ENCODE data around the gene DDO.

DDO gene

DNA sequence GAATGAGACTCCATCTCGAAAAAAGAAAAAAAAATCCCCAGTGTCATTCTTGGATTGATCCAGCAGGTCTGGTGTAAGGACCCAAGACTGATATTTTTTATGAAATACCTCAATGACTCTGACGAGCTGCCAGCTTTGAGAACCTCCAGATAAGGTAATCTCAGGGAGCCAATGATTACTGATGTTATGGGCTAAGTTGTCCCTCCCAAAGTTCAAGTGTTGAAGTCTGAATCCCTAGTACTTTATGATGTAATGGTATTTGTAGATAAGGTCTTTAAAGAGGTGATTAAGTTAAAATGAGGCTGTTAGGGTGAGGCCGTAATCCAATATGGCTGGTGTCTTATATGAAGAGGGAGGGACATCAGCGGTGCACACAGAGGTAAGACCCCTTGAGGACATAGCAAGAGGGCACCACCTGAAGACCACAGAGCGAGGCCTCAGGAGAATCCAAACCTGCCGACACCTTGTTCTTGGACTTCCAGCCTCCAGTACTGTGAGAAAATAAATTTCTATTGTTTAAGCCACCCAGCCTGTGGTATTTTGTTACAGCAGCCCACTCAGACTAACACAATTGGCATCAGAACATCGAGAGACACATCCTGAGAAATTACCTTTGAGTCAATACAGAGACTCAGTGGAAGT lies 19.7 kb upstream of the DDO start:
- no peak for DNase-seq (ENCODE audit: low spot score)
- peaks cover 1% of the 10 kb centered on the region for H3K27me3 Mint-ChIP-seq (ENCODE audit: low read depth)
- H3K9me3 Mint-ChIP-seq = no peaks in the 10 kb centered on the region
- no peak overlapping the region for H3K27ac Mint-ChIP-seq
- no peak overlapping the region for H3K4me3 Mint-ChIP-seq
- H3K4me1 Mint-ChIP-seq (ENCODE audit: low read depth) = no peaks in the 10 kb centered on the region
- no peaks in the 10 kb centered on the region for H3K36me3 Mint-ChIP-seq (ENCODE audit: low read depth)

DNA sequence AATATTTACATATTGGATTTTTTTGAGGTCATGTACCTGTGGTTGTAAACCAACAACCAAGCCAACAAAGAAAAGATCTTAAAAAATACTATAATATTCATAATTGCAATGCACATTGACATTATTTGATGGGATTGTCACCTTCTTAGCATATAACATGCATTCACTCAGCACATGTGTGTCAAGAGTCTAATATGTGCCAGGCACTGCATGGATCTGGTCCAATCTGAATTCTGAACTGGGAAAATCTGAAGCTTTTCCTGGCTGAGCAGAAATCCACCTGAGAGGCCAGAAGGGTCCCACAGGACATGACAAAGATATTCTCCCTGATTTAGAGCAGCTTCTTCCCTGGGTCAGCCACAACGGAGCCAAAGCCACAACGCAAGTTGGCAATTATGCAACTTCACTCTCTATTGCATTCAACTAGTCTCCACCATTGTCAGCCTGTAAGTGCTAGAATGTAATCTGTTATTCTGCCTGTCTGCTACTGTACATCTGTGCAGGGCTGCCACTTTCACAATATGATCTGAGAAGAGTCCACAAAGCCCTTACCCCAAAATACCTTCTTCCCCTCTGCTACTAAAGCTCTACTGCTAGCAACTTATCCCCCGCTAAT lies 17.0 kb upstream of the DDO start:
- H3K36me3 Mint-ChIP-seq (ENCODE audit: low read depth) = no peaks in the 10 kb centered on the region
- H3K9me3 Mint-ChIP-seq = no peaks in the 10 kb centered on the region
- H3K4me1 Mint-ChIP-seq (ENCODE audit: low read depth) = no peaks in the 10 kb centered on the region
- DNase-seq (ENCODE audit: low spot score) = no peak
- no peaks in the 10 kb centered on the region for H3K27me3 Mint-ChIP-seq (ENCODE audit: low read depth)
- no peak overlapping the region for H3K27ac Mint-ChIP-seq
- H3K4me3 Mint-ChIP-seq = no peak overlapping the region

DNA sequence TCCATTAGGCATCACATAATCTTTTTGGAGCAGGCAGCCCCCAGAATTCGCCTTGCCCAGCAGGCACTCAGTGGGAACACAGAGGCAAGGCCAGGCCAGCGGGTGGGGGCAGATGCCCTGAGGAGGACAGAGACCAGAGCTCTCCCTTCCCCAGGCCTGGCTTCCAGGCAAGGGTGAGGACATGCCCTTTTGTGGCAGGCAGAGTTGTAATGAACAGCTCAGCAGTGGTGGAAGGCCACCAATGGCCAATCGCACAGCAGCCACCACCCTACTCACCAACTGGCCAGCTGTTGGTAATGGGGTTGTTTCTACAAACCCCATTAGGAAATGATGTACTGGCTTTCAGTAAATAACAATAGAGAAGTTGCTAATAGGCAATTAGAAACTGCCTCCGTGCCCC lies 15.4 kb upstream of the DDO start:
- Mint-ChIP-seq H3K27me3 (ENCODE audit: low read depth) (no peaks in the 10 kb centered on the region), H3K4me1 (ENCODE audit: low read depth) (no peaks in the 10 kb centered on the region), H3K9me3 (no peaks in the 10 kb centered on the region), H3K4me3 (no peak overlapping the region), H3K36me3 (ENCODE audit: low read depth) (no peaks in the 10 kb centered on the region), H3K27ac (no peak overlapping the region)
- no peak for DNase-seq (ENCODE audit: low spot score)

DNA sequence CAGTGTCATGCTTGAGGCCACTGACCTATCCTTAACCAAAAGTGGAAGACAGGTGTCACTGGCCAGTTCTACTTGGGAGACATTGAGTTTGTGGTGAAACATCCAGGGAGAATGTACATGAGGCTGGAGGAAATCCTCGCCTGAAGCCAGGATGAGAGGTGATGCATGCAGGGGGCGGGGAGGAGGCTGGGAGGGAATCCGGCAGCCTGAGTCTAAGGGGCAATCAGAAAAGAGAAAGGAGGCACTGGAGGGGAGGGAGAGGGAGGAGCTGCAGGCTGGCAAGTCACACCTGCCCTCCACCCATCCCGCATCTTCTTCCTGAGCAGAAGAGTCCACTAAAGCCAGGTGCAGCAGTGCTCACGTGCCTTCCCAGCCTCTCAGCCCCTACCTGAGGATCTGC lies 14.9 kb upstream of the DDO start:
- no peak overlapping the region for H3K4me3 Mint-ChIP-seq
- DNase-seq (ENCODE audit: low spot score) = no peak
- H3K36me3 Mint-ChIP-seq (ENCODE audit: low read depth) = no peaks in the 10 kb centered on the region
- no peak overlapping the region for H3K27ac Mint-ChIP-seq
- no peaks in the 10 kb centered on the region for H3K27me3 Mint-ChIP-seq (ENCODE audit: low read depth)
- H3K4me1 Mint-ChIP-seq (ENCODE audit: low read depth) = no peaks in the 10 kb centered on the region
- no peaks in the 10 kb centered on the region for H3K9me3 Mint-ChIP-seq

DNA sequence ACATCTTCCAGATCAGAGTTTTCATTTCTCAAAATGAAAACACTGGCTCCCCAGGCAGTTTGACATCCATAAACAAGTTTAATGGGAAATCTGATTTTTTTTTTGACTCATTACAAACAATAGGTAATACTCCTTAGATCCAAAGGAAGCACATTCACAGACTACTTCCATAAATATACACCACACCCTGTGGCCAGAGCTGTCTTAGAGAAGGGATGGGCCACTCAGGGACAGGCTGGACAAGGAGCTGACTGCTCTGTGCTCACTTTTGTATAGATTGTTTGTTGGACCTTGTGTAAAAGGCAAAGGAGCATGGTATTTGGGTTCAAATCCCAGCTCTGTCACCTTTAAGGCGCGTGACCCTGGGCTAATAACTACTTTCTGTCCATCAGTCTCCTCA lies 12.8 kb upstream of the DDO start:
- Mint-ChIP-seq H3K27me3 (ENCODE audit: low read depth) (peaks cover 4% of the 10 kb centered on the region), H3K27ac (no peak overlapping the region), H3K9me3 (no peaks in the 10 kb centered on the region), H3K36me3 (ENCODE audit: low read depth) (no peaks in the 10 kb centered on the region), H3K4me3 (no peak overlapping the region), H3K4me1 (ENCODE audit: low read depth) (no peaks in the 10 kb centered on the region)
- DNase-seq (ENCODE audit: low spot score) = no peak

DNA sequence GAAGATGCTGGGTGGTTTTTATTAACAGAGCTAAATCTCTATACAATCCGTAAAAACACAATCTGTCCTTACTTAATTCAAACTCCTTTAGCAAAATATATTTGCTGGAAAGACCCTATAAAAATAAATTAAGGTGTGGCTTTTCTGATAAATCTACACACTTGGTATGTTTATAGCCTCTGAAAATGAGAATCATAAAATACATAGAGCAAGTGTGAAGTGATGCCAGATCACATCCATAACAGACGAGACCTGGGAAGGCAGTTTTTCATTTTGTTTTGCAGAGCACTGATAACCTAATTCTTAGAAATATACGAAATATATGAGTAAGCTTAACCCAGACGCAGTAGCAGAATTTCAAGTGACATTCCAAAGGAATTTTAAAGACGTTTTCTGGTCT lies 10.4 kb upstream of the DDO start:
- DNase-seq (ENCODE audit: low spot score) = no peak
- Mint-ChIP-seq H3K27ac (no peak overlapping the region), H3K36me3 (ENCODE audit: low read depth) (no peaks in the 10 kb centered on the region), H3K4me1 (ENCODE audit: low read depth) (peaks cover 5% of the 10 kb centered on the region), H3K27me3 (ENCODE audit: low read depth) (peaks cover 14% of the 10 kb centered on the region), H3K9me3 (peaks cover 7% of the 10 kb centered on the region), H3K4me3 (no peak overlapping the region)

DNA sequence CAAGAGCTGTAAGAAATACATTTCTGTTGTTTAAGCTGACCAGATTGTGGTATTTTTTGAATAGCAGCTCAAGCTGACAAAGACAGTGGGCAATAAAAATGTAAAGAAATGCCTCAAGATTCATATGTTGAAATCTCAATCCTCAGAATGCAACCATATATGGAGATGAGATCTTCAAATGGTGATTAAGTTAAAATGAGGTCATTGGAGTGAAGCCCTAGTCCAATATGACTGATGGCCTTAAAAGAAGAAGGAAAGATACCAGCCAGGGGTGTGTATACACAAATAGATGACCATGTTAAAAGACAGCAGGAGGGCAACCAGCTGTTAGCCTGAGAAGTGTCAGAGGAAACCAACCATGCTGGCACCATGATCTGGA lies 7.1 kb upstream of the DDO start:
- peaks cover 5% of the 10 kb centered on the region for H3K4me1 Mint-ChIP-seq (ENCODE audit: low read depth)
- no peak overlapping the region for H3K27ac Mint-ChIP-seq
- no peak for DNase-seq (ENCODE audit: low spot score)
- peaks cover 16% of the 10 kb centered on the region for H3K27me3 Mint-ChIP-seq (ENCODE audit: low read depth)
- H3K9me3 Mint-ChIP-seq = peaks cover 7% of the 10 kb centered on the region
- no peaks in the 10 kb centered on the region for H3K36me3 Mint-ChIP-seq (ENCODE audit: low read depth)
- no peak overlapping the region for H3K4me3 Mint-ChIP-seq

DNA sequence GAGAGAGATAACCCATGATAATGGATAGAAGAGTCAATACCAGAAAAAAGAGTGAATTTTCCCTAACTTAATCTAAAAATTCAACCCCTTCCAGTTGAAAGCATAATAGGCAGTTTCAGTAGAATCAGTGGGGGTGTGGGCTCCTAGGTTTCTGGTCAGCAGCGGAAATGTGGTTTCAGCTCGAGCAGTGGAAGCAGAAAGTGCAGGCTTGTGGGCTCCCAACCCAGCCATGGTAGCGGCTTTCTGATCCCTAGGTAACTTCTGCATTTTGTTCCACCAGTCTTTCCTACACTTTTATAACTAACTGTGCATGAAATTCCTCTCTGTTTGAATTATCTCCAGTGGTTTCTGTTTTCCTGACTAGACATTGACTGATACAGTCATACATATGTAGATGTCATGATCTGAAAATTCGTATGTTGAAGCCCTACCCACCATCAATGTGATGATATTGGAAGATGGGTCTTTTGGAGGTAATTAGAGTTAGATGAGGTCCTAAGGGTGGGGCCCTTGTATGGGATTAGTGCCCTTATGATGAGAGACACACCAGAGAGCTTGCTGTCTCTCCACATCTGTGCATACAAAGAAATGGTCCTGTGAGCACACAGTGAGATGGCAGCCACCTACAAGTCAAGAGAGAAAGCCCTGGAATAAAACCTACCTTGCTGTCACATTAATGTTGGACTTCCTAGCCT lies 6.5 kb upstream of the DDO start:
- H3K27me3 Mint-ChIP-seq (ENCODE audit: low read depth) = peaks cover 16% of the 10 kb centered on the region
- H3K4me1 Mint-ChIP-seq (ENCODE audit: low read depth) = peaks cover 5% of the 10 kb centered on the region
- H3K9me3 Mint-ChIP-seq = peaks cover 7% of the 10 kb centered on the region
- no peaks in the 10 kb centered on the region for H3K36me3 Mint-ChIP-seq (ENCODE audit: low read depth)
- no peak overlapping the region for H3K27ac Mint-ChIP-seq
- no peak overlapping the region for H3K4me3 Mint-ChIP-seq
- DNase-seq (ENCODE audit: low spot score) = no peak

DNA sequence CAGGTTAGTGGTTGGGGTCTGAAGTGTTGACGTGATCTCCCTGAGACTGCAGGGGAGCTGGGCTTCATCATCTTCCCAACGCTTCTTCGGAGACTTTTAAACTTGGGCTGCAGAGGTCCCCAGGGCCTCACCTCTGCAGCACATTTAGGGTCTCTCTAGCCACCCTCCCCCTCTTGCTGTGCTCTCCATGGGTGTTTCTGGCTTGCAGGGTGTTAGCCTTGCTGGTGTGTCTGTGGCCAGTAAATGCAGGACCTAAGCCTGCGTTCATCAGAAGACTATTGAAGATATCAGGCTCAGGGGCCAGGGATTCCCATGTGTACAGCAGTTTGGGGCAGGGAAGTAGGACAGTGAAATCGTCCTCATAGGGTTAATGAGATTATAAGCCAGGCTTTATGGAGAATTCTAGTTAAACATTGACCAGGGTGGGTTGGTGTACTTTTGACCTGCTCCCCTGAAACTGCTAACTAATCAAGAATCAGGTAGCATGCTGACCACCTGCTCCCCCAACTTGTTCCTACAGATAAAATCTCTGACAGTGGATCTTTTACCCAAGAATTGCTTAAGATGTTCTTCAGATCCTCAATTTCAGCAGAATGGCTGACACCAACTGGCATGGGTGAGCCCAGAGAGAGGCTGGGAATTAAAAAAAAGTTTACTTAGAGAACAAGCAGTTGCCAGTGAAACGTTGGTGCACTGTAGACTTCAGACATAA lies 3.8 kb upstream of the DDO start:
- Mint-ChIP-seq H3K27me3 (ENCODE audit: low read depth) (peaks cover 15% of the 10 kb centered on the region), H3K27ac (no peak overlapping the region)

DNA sequence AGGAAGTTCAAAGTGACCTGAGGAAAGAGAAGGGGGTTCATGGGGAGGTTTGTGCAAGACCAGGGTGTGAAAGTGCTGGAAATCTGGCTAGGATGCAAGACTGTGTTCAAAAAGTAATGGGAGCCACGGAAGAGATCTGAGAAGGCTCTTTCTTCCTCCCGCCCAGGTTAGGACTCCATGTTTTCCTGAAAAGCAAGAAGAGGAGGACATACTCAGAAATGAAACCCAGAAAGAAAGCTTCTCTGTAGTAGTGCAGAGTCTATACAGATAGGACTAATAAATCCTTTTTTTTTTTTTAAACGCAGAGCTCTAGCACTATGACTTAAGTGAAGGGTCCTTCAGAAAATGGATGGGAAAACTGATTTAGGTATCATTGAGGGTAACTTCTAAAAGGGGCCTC lies 3.2 kb upstream of the DDO start:
- no peak overlapping the region for H3K4me3 Mint-ChIP-seq
- H3K27ac Mint-ChIP-seq = no peak overlapping the region
- no peak for DNase-seq (ENCODE audit: low spot score)
- H3K36me3 Mint-ChIP-seq (ENCODE audit: low read depth) = no peaks in the 10 kb centered on the region
- peaks cover 7% of the 10 kb centered on the region for H3K9me3 Mint-ChIP-seq
- H3K27me3 Mint-ChIP-seq (ENCODE audit: low read depth) = peaks cover 12% of the 10 kb centered on the region
- H3K4me1 Mint-ChIP-seq (ENCODE audit: low read depth) = peaks cover 8% of the 10 kb centered on the region

More for the DNA sequence above, 3.8 kb upstream of the DDO start:
- no peak overlapping the region for H3K4me3 Mint-ChIP-seq
- no peaks in the 10 kb centered on the region for H3K36me3 Mint-ChIP-seq (ENCODE audit: low read depth)
- no peak for DNase-seq (ENCODE audit: low spot score)
- peaks cover 7% of the 10 kb centered on the region for H3K9me3 Mint-ChIP-seq
- peaks cover 8% of the 10 kb centered on the region for H3K4me1 Mint-ChIP-seq (ENCODE audit: low read depth)

DNA sequence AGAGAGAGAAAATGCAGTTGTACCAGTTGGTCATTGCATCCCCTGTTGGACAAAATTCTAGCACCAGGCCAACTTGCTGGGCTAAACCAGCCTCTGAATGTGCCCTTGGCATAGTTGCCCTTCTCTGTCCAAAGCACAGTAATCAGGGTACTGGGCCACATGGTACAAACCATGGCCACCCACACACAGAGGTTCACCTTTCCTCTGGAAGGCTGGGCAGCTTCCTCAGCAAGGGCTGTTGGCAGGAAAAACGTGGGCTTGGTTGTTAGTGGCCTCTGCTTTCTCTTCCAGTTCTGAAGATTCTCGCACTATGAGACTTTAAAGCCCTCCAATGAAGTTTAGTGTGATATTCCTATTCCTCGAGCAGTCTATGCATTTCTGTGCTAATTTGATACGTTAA lies 706 bp downstream of the DDO start:
- no peaks in the 10 kb centered on the region for H3K36me3 Mint-ChIP-seq (ENCODE audit: low read depth)
- no peaks in the 10 kb centered on the region for H3K27me3 Mint-ChIP-seq (ENCODE audit: low read depth)
- H3K9me3 Mint-ChIP-seq = no peaks in the 10 kb centered on the region
- H3K4me3 Mint-ChIP-seq = no peak overlapping the region
- no peak for DNase-seq (ENCODE audit: low spot score)
- H3K27ac Mint-ChIP-seq = no peak overlapping the region
- H3K4me1 Mint-ChIP-seq (ENCODE audit: low read depth) = peaks cover 4% of the 10 kb centered on the region

DNA sequence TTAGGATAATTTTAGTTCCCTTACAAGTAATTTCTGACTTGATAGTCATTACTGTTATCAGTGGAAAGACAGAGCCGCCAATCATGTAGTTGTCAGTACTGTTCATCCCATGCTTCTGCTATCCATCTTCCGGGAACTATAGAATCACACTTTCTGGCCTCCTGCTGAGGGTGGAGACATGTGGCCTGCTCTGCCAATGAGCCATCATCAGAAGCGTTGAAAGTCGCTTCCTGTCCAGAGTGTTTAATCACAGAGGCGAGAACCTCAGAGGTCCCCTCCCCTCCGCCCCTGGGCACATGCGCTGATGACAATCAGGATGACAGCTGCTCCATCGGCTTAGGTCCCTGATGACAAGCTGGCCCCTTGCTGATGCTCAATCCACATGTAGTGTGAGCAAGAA lies 3.0 kb downstream of the DDO start:
- no peak overlapping the region for H3K4me3 Mint-ChIP-seq
- no peaks in the 10 kb centered on the region for H3K27me3 Mint-ChIP-seq (ENCODE audit: low read depth)
- peaks cover 4% of the 10 kb centered on the region for H3K4me1 Mint-ChIP-seq (ENCODE audit: low read depth)
- no peaks in the 10 kb centered on the region for H3K9me3 Mint-ChIP-seq
- H3K27ac Mint-ChIP-seq = no peak overlapping the region
- no peaks in the 10 kb centered on the region for H3K36me3 Mint-ChIP-seq (ENCODE audit: low read depth)
- no peak for DNase-seq (ENCODE audit: low spot score)

DNA sequence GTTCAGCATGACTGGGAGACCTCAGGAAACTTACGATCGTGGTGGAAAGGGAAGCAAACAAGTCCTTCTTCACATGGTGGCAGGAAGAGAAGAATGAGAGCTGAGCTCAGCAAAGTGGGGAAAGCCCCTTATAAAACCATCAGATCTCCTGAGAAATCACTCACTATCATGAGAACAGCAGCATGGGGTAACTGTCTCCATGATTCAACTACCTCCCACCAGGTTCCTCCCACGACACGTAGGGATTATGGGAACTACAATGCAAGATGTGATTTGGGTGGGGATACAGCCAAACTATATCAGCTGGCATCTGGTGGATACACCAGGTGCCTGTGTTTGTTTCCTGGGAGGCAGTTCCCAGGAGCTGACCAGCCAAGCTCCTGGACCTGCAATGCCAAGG lies 4.9 kb downstream of the DDO start:
- no peak overlapping the region for H3K4me3 Mint-ChIP-seq
- H3K27ac Mint-ChIP-seq = no peak overlapping the region
- H3K36me3 Mint-ChIP-seq (ENCODE audit: low read depth) = no peaks in the 10 kb centered on the region
- no peak for DNase-seq (ENCODE audit: low spot score)
- peaks cover under 1% of the 10 kb centered on the region for H3K4me1 Mint-ChIP-seq (ENCODE audit: low read depth)
- H3K9me3 Mint-ChIP-seq = no peaks in the 10 kb centered on the region
- no peaks in the 10 kb centered on the region for H3K27me3 Mint-ChIP-seq (ENCODE audit: low read depth)

DNA sequence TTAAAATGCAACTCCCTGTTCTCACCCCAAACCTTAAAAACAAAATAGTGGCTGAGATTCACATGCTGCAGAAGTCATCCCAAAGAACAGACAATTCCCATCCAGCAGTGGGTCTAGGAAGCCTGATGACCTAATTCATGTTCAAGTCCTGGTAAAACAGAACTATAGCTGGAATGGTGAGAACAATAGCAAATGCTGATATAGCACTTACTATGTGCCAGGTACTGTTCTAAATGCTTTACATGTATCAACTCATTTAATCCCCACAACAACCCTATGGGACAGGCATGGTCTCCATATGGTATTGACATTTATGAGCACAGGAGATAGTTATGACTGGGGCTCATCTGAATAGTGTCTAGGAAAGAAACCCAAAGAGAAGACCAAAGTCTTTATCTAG lies 5.6 kb downstream of the DDO start:
- H3K36me3 Mint-ChIP-seq (ENCODE audit: low read depth) = no peaks in the 10 kb centered on the region
- no peak overlapping the region for H3K27ac Mint-ChIP-seq
- no peaks in the 10 kb centered on the region for H3K9me3 Mint-ChIP-seq
- H3K27me3 Mint-ChIP-seq (ENCODE audit: low read depth) = no peaks in the 10 kb centered on the region
- DNase-seq (ENCODE audit: low spot score) = no peak
- no peaks in the 10 kb centered on the region for H3K4me1 Mint-ChIP-seq (ENCODE audit: low read depth)
- no peak overlapping the region for H3K4me3 Mint-ChIP-seq
